ENCODE results near the gene FLT4. TPM values are rescaled to one million over a fixed set of nuclear protein-coding genes. Genes with fewer than 3 reads are reported as not detected.
"Not testable (repeated sequence)": the region's sequence is repeated elsewhere in the genome, so short reads cannot be mapped to it uniquely, and the experiment has no call there.

The FLT4 gene
- polyA plus RNA-seq, 4 donors: 25.4 to 32.7 (median 28.9) TPM

GRCh38 chr5:180670586-180671359 is 21.4 kb upstream of the FLT4 start:
- DNase-seq (ENCODE audit: low read depth in 4 of 4, low spot score in 3 of 4): peak; percentile 35 to 54 (median 46)

DNA sequence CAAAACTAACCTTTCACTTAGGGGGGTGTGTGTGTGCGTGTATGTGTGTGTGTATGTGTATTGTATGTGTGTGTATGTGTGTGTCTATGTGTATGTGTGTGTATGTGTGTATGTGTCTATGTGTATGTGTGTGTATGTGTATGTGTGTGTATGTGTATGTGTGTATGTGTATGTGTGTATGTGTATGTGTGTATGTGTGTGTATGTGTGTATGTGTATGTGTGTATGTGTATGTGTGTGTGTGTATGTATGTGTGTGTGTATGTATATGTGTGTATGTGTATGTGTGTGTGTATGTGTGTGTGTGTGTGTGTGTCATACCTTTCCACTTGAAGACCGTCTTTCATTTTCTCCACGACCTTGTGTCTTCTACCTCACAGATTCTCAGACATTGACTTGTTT is 20.8 kb upstream of the FLT4 start:
- no peak for DNase-seq (ENCODE audit: low read depth in 4 of 4, low spot score in 3 of 4)

GRCh38 chr5:180669661-180670060 is 20.3 kb upstream of the FLT4 start:
- no peak for DNase-seq (ENCODE audit: low read depth in 4 of 4, low spot score in 3 of 4)

- DNase-seq (ENCODE audit: low read depth in 4 of 4, low spot score in 3 of 4): no peak
Observed at GRCh38 chr5:180668835-180669596, 19.6 kb upstream of the FLT4 start.

DNA sequence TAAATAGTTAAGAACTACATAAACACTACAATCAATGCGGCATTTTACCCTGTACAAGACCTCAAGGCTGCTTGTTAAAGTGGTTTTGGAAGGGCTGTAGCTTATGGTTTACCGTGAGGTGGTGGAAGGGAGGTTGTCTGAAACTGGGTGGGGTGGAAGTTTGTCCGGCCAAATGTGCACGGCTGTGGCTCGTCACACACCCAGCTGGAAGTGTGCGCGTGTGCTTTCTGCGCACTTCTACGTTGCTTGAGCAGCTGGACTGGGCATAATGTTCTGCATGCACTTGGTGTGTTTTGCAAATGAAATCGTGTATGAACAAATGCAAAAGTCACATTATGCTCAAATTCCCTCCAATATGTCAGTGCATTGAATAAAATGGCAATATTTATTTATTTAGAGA is 17.4 kb upstream of the FLT4 start:
- DNase-seq (ENCODE audit: low read depth in 4 of 4, low spot score in 3 of 4): no peak

DNA sequence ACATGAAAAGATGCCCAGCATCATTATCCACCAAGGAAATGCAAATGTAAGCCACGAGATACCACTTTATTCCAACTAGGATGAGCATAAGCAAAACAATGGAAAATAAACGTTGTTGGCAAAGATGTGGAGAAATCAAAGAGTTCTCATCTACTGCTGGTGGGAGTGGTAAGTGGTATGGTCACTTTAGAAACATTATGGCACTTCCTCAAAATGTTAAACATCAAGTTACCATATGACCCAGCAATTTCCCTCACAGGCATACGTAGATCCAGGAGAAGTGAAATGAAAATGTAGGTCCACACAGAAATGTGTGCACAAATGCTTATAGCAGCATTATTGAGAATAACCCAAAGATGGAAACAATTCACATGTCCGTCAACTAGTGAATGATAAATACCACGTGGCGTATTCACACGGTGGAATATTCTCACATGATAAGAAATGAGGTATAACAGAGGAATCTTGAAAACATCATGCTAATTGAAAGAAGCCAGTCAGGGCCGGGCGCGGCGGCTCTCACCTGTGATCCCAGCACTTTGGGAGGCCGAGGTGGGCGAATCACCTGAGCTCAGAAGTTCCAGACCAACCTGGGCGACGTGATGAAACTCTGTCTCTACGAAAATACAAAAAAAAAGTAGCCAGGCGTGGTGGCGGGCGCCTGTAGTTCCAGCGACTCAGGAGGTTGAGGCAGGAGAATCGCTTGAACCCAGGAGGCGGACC is 16.4 kb upstream of the FLT4 start:
- DNase-seq (ENCODE audit: low read depth in 4 of 4, low spot score in 3 of 4): no peak

GRCh38 chr5:180658774-180659564 is 9.6 kb upstream of the FLT4 start:
- DNase-seq (ENCODE audit: low read depth in 4 of 4, low spot score in 3 of 4): no peak

GRCh38 chr5:180655243-180655642 is 5.8 kb upstream of the FLT4 start:
- DNase-seq (ENCODE audit: low read depth in 4 of 4, low spot score in 3 of 4): not testable (repeated sequence)

GRCh38 chr5:180652771-180653170 is 3.4 kb upstream of the FLT4 start:
- DNase-seq (ENCODE audit: low read depth in 4 of 4, low spot score in 3 of 4): no peak

DNA sequence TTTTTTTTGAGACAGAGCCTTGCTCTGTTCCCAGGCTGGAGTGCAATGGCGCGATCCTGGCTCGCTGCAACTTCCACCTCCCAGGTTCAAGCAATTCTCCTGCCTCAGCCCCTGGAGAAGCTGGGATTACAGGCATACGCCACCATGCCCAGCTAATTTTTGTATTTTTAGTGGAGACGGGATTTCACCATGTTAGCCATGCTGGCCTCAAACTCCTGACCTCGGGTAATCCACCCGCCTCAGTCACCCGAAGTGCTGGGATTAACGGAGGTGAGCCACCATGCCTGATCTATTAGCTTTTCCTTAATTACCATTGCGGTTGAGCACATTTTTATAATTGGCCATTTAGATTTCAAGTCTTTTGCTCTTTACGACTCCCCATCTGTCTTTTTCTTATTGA is 2.9 kb upstream of the FLT4 start:
- DNase-seq (ENCODE audit: low read depth in 4 of 4, low spot score in 3 of 4): no peak

GRCh38 chr5:180648658-180649296 is 623 bp downstream of the FLT4 start:
- no peak for DNase-seq (ENCODE audit: low read depth in 4 of 4, low spot score in 3 of 4)

DNA sequence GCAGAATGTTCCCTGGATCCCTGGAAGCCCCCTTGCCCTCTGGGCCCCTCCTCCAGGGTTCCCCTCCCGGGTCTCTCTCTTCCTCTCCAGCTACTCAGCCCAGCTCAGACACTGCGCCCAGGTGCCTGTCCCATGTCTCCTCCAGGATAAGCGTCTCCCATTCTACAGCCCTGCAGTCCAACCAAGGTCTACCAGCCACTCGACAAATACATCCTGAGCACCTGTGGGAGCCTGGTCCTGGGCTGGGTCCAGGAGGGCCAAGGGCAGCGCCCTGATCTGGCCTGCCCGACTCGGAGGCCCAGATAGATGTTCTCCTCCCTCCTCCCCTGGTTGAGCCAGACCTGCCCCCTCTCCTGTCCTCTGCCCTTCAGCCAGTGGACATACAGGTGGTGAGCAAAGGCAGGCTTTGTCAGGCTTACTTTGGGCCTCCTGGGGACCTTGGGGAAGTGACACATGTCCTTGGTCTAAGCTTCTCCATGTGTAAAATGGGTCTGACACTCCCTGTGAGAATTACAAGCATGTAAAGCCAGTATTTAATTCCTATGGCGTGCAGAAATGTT is 1.4 kb downstream of the FLT4 start:
- no peak for DNase-seq (ENCODE audit: low read depth in 4 of 4, low spot score in 3 of 4)

- DNase-seq (ENCODE audit: low read depth in 4 of 4, low spot score in 3 of 4): no peak
Observed at GRCh38 chr5:180647465-180647864, 1.9 kb downstream of the FLT4 start.

DNA sequence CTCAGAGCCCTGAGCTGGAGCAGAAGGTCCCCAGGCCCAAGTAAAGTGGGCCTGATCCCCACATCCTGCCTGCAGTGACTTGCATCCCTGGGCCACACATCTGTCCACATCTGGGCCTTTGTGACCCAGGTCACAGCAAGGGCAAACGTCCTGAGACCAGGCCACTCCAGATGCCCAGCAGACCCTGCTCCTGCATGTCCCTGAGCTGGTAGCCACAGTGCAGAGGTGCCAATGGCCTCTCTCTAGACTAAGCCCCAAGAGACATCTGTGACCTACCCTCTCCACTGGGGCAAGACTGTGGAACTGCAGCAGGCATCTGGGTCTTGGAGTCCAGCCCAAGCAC is 2.5 kb downstream of the FLT4 start:
- no peak for DNase-seq (ENCODE audit: low read depth in 4 of 4, low spot score in 3 of 4)

DNA sequence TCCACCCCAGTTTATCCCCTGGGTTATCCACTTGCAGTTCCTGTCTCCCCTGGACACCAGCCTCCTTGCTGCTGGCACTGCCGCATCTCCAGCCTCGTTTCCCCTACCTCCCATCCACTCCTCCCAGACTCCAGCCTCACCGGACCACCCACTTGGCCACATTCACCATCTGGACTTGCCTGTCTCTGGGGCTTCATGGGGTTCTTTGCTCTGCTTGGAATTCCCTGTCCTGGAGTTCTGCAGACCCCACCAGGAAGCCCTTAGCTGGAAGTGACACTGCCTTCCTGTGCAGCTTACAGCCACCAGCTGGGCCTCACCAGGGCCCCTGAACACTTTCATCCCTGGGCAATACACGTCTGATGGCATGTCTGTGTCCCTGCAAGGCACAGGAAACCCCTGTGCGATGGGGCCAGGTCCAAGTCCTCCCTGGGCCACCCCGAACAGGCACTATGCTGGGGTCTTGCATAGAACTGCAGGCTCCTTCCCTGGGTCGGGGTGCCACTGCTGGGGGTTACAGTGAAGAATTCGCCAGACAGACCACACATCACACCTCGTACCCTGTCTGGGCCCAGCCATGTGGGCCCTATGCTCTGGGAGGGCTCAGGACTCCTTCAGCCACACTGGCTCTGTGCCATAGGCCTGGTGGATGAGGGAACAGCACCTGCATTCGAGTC is 3.0 kb downstream of the FLT4 start:
- no peak for DNase-seq (ENCODE audit: low read depth in 4 of 4, low spot score in 3 of 4)

GRCh38 chr5:180645274-180646204 is 3.9 kb downstream of the FLT4 start:
- DNase-seq (ENCODE audit: low read depth in 4 of 4, low spot score in 3 of 4): no peak

DNA sequence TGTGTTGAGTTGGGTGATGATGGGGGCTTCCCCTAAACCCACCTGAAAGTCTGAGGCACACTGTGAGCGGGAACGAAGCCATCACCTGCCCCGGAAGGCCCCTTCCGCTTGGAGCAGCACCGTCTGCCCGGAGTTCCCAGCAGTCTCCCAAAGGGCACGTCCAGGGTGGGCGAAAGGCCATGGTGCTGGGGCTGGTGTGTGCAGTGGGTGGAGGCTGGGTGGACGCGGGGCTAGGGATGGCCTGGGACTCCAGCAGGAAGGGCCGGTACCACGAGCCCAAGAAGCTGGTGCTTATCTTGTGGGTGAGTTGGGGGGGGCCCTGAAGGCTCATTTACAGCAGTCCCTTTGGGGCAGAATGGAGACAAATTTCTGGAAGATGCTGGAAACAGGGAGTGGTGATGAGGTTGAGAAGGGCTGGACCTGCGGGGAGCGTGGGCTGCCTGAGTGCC is 4.6 kb downstream of the FLT4 start:
- DNase-seq (ENCODE audit: low read depth in 4 of 4, low spot score in 3 of 4): no peak

- DNase-seq (ENCODE audit: low read depth in 4 of 4, low spot score in 3 of 4): no peak
Observed at GRCh38 chr5:180644129-180644824, 5.1 kb downstream of the FLT4 start.
